Mesenchymal stem cell (in vitro differentiated cells and primary cell): Measurements from ENCODE around the gene GABRP.

Experiments
- DNase-seq: peaks from one replicate; pipeline ENCODE4 v3.0.0-alpha.2; 2013
- H2AFZ ChIP-seq: one replicate; pipeline ENCODE4 v1.6.1; 2013; ENCODE audit warnings: low read depth, mild to moderate bottlenecking, control low read depth, inconsistent platforms, low read length, moderate library complexity
- H2AK5ac ChIP-seq: 2 replicates; pipeline ENCODE4 v1.6.1; 2013; ENCODE audit warnings: low read length, moderate library complexity, mild to moderate bottlenecking, inconsistent platforms; ENCODE audit not compliant: severe bottlenecking
- H2BK120ac ChIP-seq: one replicate; pipeline ENCODE4 v1.6.1; 2013; ENCODE audit warnings: low read depth, mild to moderate bottlenecking, inconsistent platforms, low read length, moderate library complexity
- H2BK12ac ChIP-seq, 2 experiments: one replicate each; pipeline ENCODE4 v1.6.1; 2013; ENCODE audit warnings: inconsistent platforms in 2 of 2, low read length in 2 of 2, mild to moderate bottlenecking in 2 of 2, moderate library complexity in 2 of 2, control low read depth in 1 of 2
- H2BK15ac ChIP-seq: one replicate; pipeline ENCODE4 v1.6.1; 2013; ENCODE audit warnings: mild to moderate bottlenecking, low read depth, inconsistent platforms; ENCODE audit not compliant: poor library complexity, severe bottlenecking
- H2BK5ac ChIP-seq: 2 replicates; pipeline ENCODE4 v1.6.1; 2013; ENCODE audit warnings: low read depth, mild to moderate bottlenecking, low read length, control low read depth, inconsistent platforms; ENCODE audit not compliant: poor library complexity, severe bottlenecking
- H3K14ac ChIP-seq, 2 experiments: one replicate each; pipeline ENCODE4 v1.6.1; 2013; ENCODE audit warnings: inconsistent platforms in 2 of 2, low read length in 2 of 2, control low read depth in 1 of 2, mild to moderate bottlenecking in 1 of 2, moderate library complexity in 1 of 2
- H3K18ac ChIP-seq, 2 experiments: one replicate each; pipeline ENCODE4 v1.6.1; 2013; ENCODE audit warnings: inconsistent platforms in 2 of 2, low read length in 2 of 2, control low read depth in 1 of 2, low read depth in 1 of 2, mild to moderate bottlenecking in 1 of 2
- H3K23ac ChIP-seq, 2 experiments: one replicate each; pipeline ENCODE4 v1.6.1; 2013; ENCODE audit warnings: inconsistent platforms in 2 of 2, low read length in 2 of 2, mild to moderate bottlenecking in 2 of 2, moderate library complexity in 2 of 2, control low read depth in 1 of 2
- H3K27ac ChIP-seq: 2 replicates; pipeline ENCODE4 v1.5.1; 2013; ENCODE audit warnings: mild to moderate bottlenecking, moderate library complexity, low read length, control low read depth, inconsistent platforms; ENCODE audit not compliant: poor library complexity, severe bottlenecking
- H3K27me3 ChIP-seq, 2 experiments: 2 replicates each; pipeline versions ENCODE4 v1.6.1 to v1.7.0; 2013; ENCODE audit warnings: low read length in 2 of 2, mild to moderate bottlenecking in 2 of 2, moderate library complexity in 2 of 2, control low read depth in 1 of 2, inconsistent platforms in 1 of 2; ENCODE audit not compliant: control insufficient read depth in 1 of 2, insufficient read depth in 1 of 2
- H3K36me3 ChIP-seq, 2 experiments: 2 replicates each; pipeline versions ENCODE4 v1.6.1 to v1.7.0; 2013; ENCODE audit warnings: low read length in 2 of 2, control low read depth in 1 of 2, inconsistent platforms in 1 of 2, low read depth in 1 of 2, mild to moderate bottlenecking in 1 of 2; ENCODE audit not compliant: insufficient read depth in 2 of 2, control insufficient read depth in 1 of 2
- H3K4ac ChIP-seq, 2 experiments: one replicate each; pipeline ENCODE4 v1.6.1; 2013; ENCODE audit warnings: inconsistent platforms in 2 of 2, low read length in 2 of 2, mild to moderate bottlenecking in 2 of 2, moderate library complexity in 2 of 2, control low read depth in 1 of 2, low read depth in 1 of 2
- H3K4me1 ChIP-seq: 2 replicates; pipeline ENCODE4 v1.6.1; 2013; ENCODE audit warnings: low read depth, low read length, control low read depth; ENCODE audit not compliant: control insufficient read depth, insufficient read depth
- H3K4me2 ChIP-seq: 2 replicates; pipeline ENCODE4 v1.6.1; 2013; ENCODE audit warnings: low read length, mild to moderate bottlenecking, inconsistent platforms; ENCODE audit not compliant: poor library complexity, severe bottlenecking
- H3K4me3 ChIP-seq, 2 experiments: 2 replicates each; pipeline versions ENCODE4 v1.5.1 to v1.7.0; 2013; ENCODE audit warnings: low read length in 2 of 2, mild to moderate bottlenecking in 2 of 2, control low read depth in 1 of 2, low read depth in 1 of 2; ENCODE audit not compliant: insufficient read depth in 1 of 2
- H3K79me1 ChIP-seq: replicated peaks from 2 replicates; pipeline ENCODE4 v1.6.1; 2013; ENCODE audit warnings: mild to moderate bottlenecking, control low read depth, low read length, inconsistent platforms; ENCODE audit not compliant: poor library complexity, severe bottlenecking
- H3K9ac ChIP-seq: 2 replicates; pipeline ENCODE4 v1.7.0; 2013; ENCODE audit warnings: mild to moderate bottlenecking, low read length, moderate library complexity
- H3K9me3 ChIP-seq: 2 replicates; pipeline ENCODE4 v1.7.0; 2013; ENCODE audit warnings: mild to moderate bottlenecking, low read length; ENCODE audit not compliant: control insufficient read depth
- H4K8ac ChIP-seq: one replicate; pipeline ENCODE4 v1.6.1; 2013; ENCODE audit warnings: inconsistent platforms, mild to moderate bottlenecking, low read length, moderate library complexity
- H4K91ac ChIP-seq: one replicate; pipeline ENCODE4 v1.6.1; 2013; ENCODE audit warnings: mild to moderate bottlenecking, low read length, inconsistent platforms
- WGBS: methylation state at CpG from one replicate; pipeline ENCODE4 v1.1.7; 2013; ENCODE audit warnings: mixed read lengths; 5-methylcytosine and 5-hydroxymethylcytosine counted together

GABRP gene

DNA sequence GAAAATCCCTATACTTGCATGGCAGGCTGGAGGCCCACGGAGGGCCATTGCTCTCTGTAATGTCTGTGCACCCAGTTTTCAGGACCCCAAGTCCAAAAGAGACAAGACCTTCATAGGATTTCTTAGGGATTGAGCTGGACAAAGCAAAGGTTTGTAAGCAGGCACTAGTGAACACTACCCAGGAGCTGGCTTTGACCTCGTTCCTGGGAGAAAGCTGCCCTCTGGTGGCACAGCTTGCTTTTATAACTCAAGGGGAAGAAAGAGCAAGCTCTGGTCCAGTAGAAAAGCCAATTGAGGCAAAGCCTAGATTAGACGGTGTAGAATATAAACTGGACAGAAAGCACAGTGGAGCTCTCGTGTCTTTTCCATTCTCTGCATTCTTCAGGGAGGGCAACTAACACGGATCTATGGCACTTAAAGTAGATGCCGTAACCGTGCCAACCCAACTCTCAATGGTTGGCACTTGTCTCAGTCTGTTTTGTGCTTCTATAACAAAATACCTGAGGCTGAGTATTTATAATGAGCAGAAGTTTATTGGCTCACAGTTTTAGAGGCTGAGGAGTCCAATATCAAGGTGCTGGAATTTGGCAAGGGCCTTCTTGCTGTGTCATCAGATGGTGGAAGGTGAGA, 7.9 kb downstream of the GABRP start:
- Histone ChIP-seq H3K4me3 (no peak overlapping the region), H3K14ac (no peak overlapping the region), H3K9ac (no peak overlapping the region), H3K79me1 (no peaks in the 10 kb centered on the region), H2BK12ac (no peak overlapping the region), H3K18ac (no peak overlapping the region), H3K36me3 (no peaks in the 10 kb centered on the region), H3K27me3 (peaks cover 6 to 28% of the 10 kb centered on the region in 2 experiments), H2BK15ac (no peak overlapping the region), H3K9me3 (no peaks in the 10 kb centered on the region), H3K27ac (no peak overlapping the region), H3K4me1 (no peaks in the 10 kb centered on the region), H2BK120ac (no peak overlapping the region), H3K4ac (no peak overlapping the region), H2BK5ac (no peak overlapping the region), H4K8ac (no peak overlapping the region), H4K91ac (no peak overlapping the region), H2AK5ac (no peak overlapping the region), H3K23ac (no peak overlapping the region), H3K4me2 (no peak overlapping the region), H2AFZ (no peak overlapping the region)
- WGBS, result 38% methylated on average over 7 of the region's 7 CpGs
- DNase-seq, result peak; percentile 58

DNA sequence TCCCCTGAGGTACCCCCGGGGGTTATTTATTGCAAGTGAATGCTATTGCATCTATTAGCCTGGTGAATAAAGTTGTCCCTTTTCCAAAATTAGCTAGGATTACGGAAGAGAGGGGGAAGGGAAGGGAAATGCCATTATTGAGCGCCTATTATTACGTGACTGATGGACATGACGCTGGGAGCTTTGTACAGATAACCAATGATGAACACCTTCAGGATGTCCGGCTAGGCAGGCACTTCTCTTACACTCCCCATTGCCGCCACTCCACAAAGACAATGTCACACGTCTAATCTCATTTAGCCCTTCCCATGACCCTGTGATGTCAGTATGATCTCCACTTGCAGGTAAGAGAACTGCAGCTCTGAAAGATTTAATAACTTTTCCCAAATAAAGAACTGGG, 9.4 kb downstream of the GABRP start:
- no peak overlapping the region for H3K4me2 ChIP-seq
- H3K4me3 ChIP-seq, result no peak overlapping the region
- no peaks in the 10 kb centered on the region for H3K36me3 ChIP-seq
- H3K18ac ChIP-seq, result no peak overlapping the region
- no peaks in the 10 kb centered on the region for H3K4me1 ChIP-seq
- H4K91ac ChIP-seq, result no peak overlapping the region
- peaks cover 6 to 28% of the 10 kb centered on the region in 2 experiments for H3K27me3 ChIP-seq
- no peak overlapping the region for H2BK5ac ChIP-seq
- no peak overlapping the region for H3K27ac ChIP-seq
- no peak overlapping the region for H3K9ac ChIP-seq
- H3K79me1 ChIP-seq, result no peaks in the 10 kb centered on the region
- H3K9me3 ChIP-seq, result no peaks in the 10 kb centered on the region
- no peak overlapping the region for H2AK5ac ChIP-seq
- no peak overlapping the region for H3K14ac ChIP-seq
- WGBS, result 84% methylated on average over 8 of the region's 8 CpGs
- no peak overlapping the region for H3K23ac ChIP-seq
- H2AFZ ChIP-seq, result no peak overlapping the region
- no peak for DNase-seq
- H2BK120ac ChIP-seq, result no peak overlapping the region
- H4K8ac ChIP-seq, result no peak overlapping the region
- no peak overlapping the region for H2BK12ac ChIP-seq
- no peak overlapping the region for H3K4ac ChIP-seq
- no peak overlapping the region for H2BK15ac ChIP-seq

DNA sequence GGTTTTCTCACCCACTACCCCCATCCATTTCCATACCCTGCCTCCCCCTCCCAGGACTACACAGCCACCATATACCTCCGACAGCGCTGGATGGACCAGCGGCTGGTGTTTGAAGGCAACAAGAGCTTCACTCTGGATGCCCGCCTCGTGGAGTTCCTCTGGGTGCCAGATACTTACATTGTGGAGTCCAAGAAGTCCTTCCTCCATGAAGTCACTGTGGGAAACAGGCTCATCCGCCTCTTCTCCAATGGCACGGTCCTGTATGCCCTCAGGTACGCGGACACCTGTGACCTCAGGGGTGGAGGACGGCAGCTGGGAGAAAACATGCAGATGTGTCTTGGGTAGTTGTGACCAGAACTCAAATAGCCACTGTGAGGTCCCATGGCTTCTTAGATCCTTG, 11.6 kb downstream of the GABRP start:
- no peaks in the 10 kb centered on the region for H3K9me3 ChIP-seq
- H2BK15ac ChIP-seq, result no peak overlapping the region
- no peak overlapping the region for H3K23ac ChIP-seq
- no peaks in the 10 kb centered on the region for H3K4me1 ChIP-seq
- H4K91ac ChIP-seq, result no peak overlapping the region
- no peak overlapping the region for H3K18ac ChIP-seq
- H2AFZ ChIP-seq, result no peak overlapping the region
- no peaks in the 10 kb centered on the region for H3K79me1 ChIP-seq
- H4K8ac ChIP-seq, result no peak overlapping the region
- peaks cover 3 to 20% of the 10 kb centered on the region in 2 experiments for H3K27me3 ChIP-seq
- H3K4me3 ChIP-seq, result no peak overlapping the region
- no peak overlapping the region for H2BK12ac ChIP-seq
- no peak overlapping the region for H3K14ac ChIP-seq
- no peak overlapping the region for H3K9ac ChIP-seq
- H2AK5ac ChIP-seq, result no peak overlapping the region
- H3K4ac ChIP-seq, result no peak overlapping the region
- DNase-seq, result no peak
- 95% methylated on average over 10 of the region's 10 CpGs for WGBS
- H3K4me2 ChIP-seq, result no peak overlapping the region
- no peak overlapping the region for H2BK5ac ChIP-seq
- no peak overlapping the region for H2BK120ac ChIP-seq
- H3K27ac ChIP-seq, result no peak overlapping the region
- H3K36me3 ChIP-seq, result no peaks in the 10 kb centered on the region

DNA sequence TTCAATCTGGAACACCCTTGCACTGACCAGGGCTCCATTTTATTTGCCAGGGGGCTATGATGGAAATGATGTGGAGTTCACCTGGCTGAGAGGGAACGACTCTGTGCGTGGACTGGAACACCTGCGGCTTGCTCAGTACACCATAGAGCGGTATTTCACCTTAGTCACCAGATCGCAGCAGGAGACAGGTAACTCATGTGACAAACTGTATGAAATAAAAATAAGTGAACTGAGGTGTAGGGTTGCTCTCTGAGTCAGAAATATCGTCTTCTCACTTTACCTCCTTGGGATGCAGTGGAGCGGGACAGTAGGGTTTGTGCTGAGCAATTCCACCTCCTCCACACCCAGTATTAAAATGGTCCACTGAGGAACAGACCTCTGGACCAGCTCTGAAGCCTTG, 22.1 kb downstream of the GABRP start:
- H2AK5ac ChIP-seq, result no peak overlapping the region
- H3K79me1 ChIP-seq, result no peaks in the 10 kb centered on the region
- H3K36me3 ChIP-seq, result no peaks in the 10 kb centered on the region
- H2AFZ ChIP-seq, result no peak overlapping the region
- no peak overlapping the region for H2BK12ac ChIP-seq
- no peaks in the 10 kb centered on the region for H3K9me3 ChIP-seq
- H2BK120ac ChIP-seq, result no peak overlapping the region
- no peak overlapping the region for H3K14ac ChIP-seq
- no peaks in the 10 kb centered on the region for H3K4me1 ChIP-seq
- no peak overlapping the region for H4K91ac ChIP-seq
- H3K9ac ChIP-seq, result no peak overlapping the region
- no peak overlapping the region for H3K4me2 ChIP-seq
- no peak overlapping the region for H2BK5ac ChIP-seq
- no peak overlapping the region for H3K4me3 ChIP-seq
- H4K8ac ChIP-seq, result no peak overlapping the region
- no peak overlapping the region for H3K4ac ChIP-seq
- peaks cover 5 to 20% of the 10 kb centered on the region in 2 experiments for H3K27me3 ChIP-seq
- DNase-seq, result no peak
- H3K18ac ChIP-seq, result no peak overlapping the region
- WGBS, result 94% methylated on average over 7 of the region's 7 CpGs
- no peak overlapping the region for H2BK15ac ChIP-seq
- no peak overlapping the region for H3K23ac ChIP-seq
- no peak overlapping the region for H3K27ac ChIP-seq
